ENCODE results near the gene GPR75.

DNA sequence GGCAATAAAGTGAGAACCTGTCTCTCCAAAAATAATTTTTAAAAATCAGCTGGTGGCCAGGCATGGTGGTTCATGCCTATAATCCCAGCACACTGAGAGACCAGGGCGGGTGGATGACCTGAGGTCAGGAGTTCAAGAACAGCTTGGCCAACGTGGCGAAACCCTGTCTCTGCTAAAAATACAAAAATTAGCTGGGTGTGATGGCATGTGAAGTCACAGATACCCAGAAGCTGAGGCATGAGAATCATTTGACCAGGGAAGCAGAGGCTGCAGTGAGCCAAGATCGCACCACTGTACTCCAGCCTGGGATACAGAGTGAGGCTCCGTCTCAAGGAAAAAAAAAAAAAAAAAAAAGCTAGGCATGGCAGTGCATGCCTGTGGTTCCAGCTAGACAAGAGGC, 7.4 kb upstream of the GPR75 start:
- no peak for TF ChIP-seq CTCF (IDR thresholded peaks at IDR 0.05)
- no peak for TF ChIP-seq ZFX (IDR thresholded peaks at IDR 0.05; ENCODE audit: borderline replicate concordance)
